GM23338 (cell line): ENCODE results near the gene AREL1. TPM values are rescaled to one million over a fixed set of nuclear protein-coding genes. Genes with fewer than 3 reads are reported as not detected.

Source experiments
- ATAC-seq: fragments of 200-7000 bp; cut with Tn5 transposase; 3 replicates; pipeline ENCODE4 v1.9.1; 2020
- DNase-seq: peaks from one replicate; pipeline ENCODE4 v3.0.0-alpha.2; 2015; ENCODE audit warnings: low spot score
- H2AFZ ChIP-seq: fragments of 200-600 bp; sonication (generic); 2 replicates; pipeline ENCODE4 v1.8.0; 2016; ENCODE audit warnings: antibody characterized with exemption, mild to moderate bottlenecking, moderate library complexity
- H3F3A ChIP-seq: fragments of 200-600 bp; sonication (generic); replicated peaks from 2 replicates; pipeline ENCODE4 v1.8.0; 2017; ENCODE audit warnings: antibody characterized with exemption, mixed run types, low read depth
- H3K27ac ChIP-seq: fragments of 200-600 bp; sonication (generic); 2 replicates; pipeline ENCODE4 v1.6.1; 2016; ENCODE audit warnings: low read depth
- H3K27me3 ChIP-seq: fragments of 200-600 bp; sonication (generic); 2 replicates; pipeline ENCODE4 v1.8.0; 2016; ENCODE audit warnings: mild to moderate bottlenecking, mixed run types, moderate library complexity; ENCODE audit not compliant: insufficient read depth
- H3K36me3 ChIP-seq: fragments of 200-600 bp; sonication (generic); 2 replicates; pipeline ENCODE4 v1.8.0; 2016; ENCODE audit warnings: mild to moderate bottlenecking; ENCODE audit not compliant: insufficient read depth
- H3K4me1 ChIP-seq: fragments of 200-600 bp; sonication (generic); 2 replicates; pipeline ENCODE4 v1.8.0; 2016; ENCODE audit warnings: mild to moderate bottlenecking, moderate library complexity; ENCODE audit not compliant: insufficient read depth
- H3K4me2 ChIP-seq: fragments of 200-600 bp; sonication (generic); 2 replicates; pipeline ENCODE4 v1.7.1; 2017; ENCODE audit warnings: mixed run types
- H3K4me3 ChIP-seq: fragments of 200-600 bp; sonication (generic); 2 replicates; pipeline ENCODE4 v1.6.1; 2016; ENCODE audit warnings: mixed run types
- H3K79me2 ChIP-seq: fragments of 200-600 bp; sonication (generic); replicated peaks from 2 replicates; pipeline ENCODE4 v1.8.0; 2017; ENCODE audit warnings: mild to moderate bottlenecking; ENCODE audit not compliant: insufficient read depth
- H3K9me2 ChIP-seq: fragments of 200-600 bp; sonication (generic); 2 replicates; pipeline ENCODE4 v1.8.0; 2017; ENCODE audit not compliant: insufficient read depth
- H4K20me1 ChIP-seq: fragments of 200-600 bp; sonication (generic); replicated peaks from 2 replicates; pipeline ENCODE4 v1.8.0; 2017; ENCODE audit warnings: mild to moderate bottlenecking; ENCODE audit not compliant: insufficient read depth
- H3K27ac Mint-ChIP-seq: 2 replicates; pipeline ENCODE4 v1.8.0; 2020; ENCODE audit warnings: inconsistent platforms, mild to moderate bottlenecking, moderate library complexity, mixed read lengths
- H3K27me3 Mint-ChIP-seq: 3 replicates; pipeline ENCODE4 v1.8.0; 2022; ENCODE audit warnings: low read depth, mild to moderate bottlenecking, moderate library complexity, mixed read lengths, inconsistent platforms; ENCODE audit not compliant: insufficient read depth, poor library complexity
- H3K36me3 Mint-ChIP-seq: 3 replicates; pipeline ENCODE4 v1.8.0; 2021; ENCODE audit warnings: low read depth, mild to moderate bottlenecking, inconsistent platforms, moderate library complexity, mixed read lengths
- H3K4me1 Mint-ChIP-seq: 3 replicates; pipeline ENCODE4 v1.8.0; 2020; ENCODE audit warnings: mild to moderate bottlenecking, inconsistent platforms, mixed read lengths
- H3K4me3 Mint-ChIP-seq: 3 replicates; pipeline ENCODE4 v1.8.0; 2021; ENCODE audit warnings: moderate library complexity, mild to moderate bottlenecking, inconsistent platforms, mixed read lengths
- H3K9me3 Mint-ChIP-seq: 3 replicates; pipeline ENCODE4 v1.8.0; 2020; ENCODE audit warnings: moderate library complexity, mild to moderate bottlenecking, inconsistent platforms, mixed read lengths
- CREB1 ChIP-seq: fragments of 250-450 bp; sonication (Bioruptor Pico); IDR thresholded peaks from 2 replicates; pipeline ENCODE4 v1.5.0; 2020; ENCODE audit warnings: low read depth, mild to moderate bottlenecking, moderate library complexity
- CTCF ChIP-seq, 2 experiments: fragments of 200-600 bp in 1 of 2; sonication (generic) in 1 of 2; conservative IDR thresholded peaks; 2 replicates each; pipeline versions ENCODE4 v1.5.1 to v1.6.1; 2016 to 2017; ENCODE audit warnings: antibody characterized with exemption in 2 of 2, low read depth in 2 of 2, mild to moderate bottlenecking in 2 of 2, moderate library complexity in 1 of 2
- EZH2phosphoT487 ChIP-seq: fragments of 200-600 bp; sonication (generic); IDR thresholded peaks from one replicate; pipeline ENCODE4 v1.8.1; 2018; ENCODE audit warnings: antibody characterized with exemption; ENCODE audit not compliant: unreplicated experiment
- JUNB ChIP-seq: IDR thresholded peaks from one replicate; pipeline ENCODE4 v1.6.1; 2016; ENCODE audit warnings: antibody characterized with exemption; ENCODE audit not compliant: unreplicated experiment
- NANOG ChIP-seq: IDR thresholded peaks from 2 replicates; pipeline ENCODE4 v1.6.1; 2016; ENCODE audit warnings: antibody characterized with exemption, borderline replicate concordance
- POLR2AphosphoS5 ChIP-seq: IDR thresholded peaks from 2 replicates; pipeline ENCODE4 v1.6.1; 2016; ENCODE audit warnings: antibody characterized with exemption, low read depth
- STAT1 ChIP-seq: IDR thresholded peaks from one replicate; pipeline ENCODE4 v1.6.1; 2016; ENCODE audit warnings: antibody characterized with exemption; ENCODE audit not compliant: unreplicated experiment
- ZNF114 ChIP-seq: fragments of 250-450 bp; sonication (Bioruptor Pico); IDR thresholded peaks from 2 replicates; pipeline ENCODE4 v1.5.0; 2020; ENCODE audit warnings: mild to moderate bottlenecking, moderate library complexity
- ZNF331 ChIP-seq: fragments of 250-450 bp; sonication (Bioruptor Pico); IDR thresholded peaks from 2 replicates; pipeline ENCODE4 v1.5.0; 2020; ENCODE audit warnings: low read depth, mild to moderate bottlenecking, moderate library complexity
- polyA plus RNA-seq: library from polyadenylated mRNA; unstranded; fragments of >200 nt; fragmentation: Nextera tagmentation; extraction: Ambion mirVana; gene quantifications from 2 replicates; pipeline ENCODE4 v1.2.1, GENCODE V29; 2016
- total RNA-seq: library from RNA; depleted of rRNA; stranded (reverse); fragments of >200 nt; shearing (Covaris generic); gene quantifications from 2 replicates; pipeline ENCODE4 v1.2.3, GENCODE V29; 2014
- TF ChIP-seq, protein P1 (sequence below): IDR thresholded peaks from 2 replicates; pipeline ENCODE4 v1.6.1; 2016; ENCODE audit warnings: antibody characterized with exemption
- TF ChIP-seq, protein P2 (sequence below): IDR thresholded peaks from one replicate; pipeline ENCODE4 v1.6.1; 2018; ENCODE audit warnings: antibody characterized with exemption; ENCODE audit not compliant: unreplicated experiment
- TF ChIP-seq, protein P3 (sequence below): fragments of 250-450 bp; sonication (Bioruptor Pico); IDR thresholded peaks from 2 replicates; pipeline ENCODE4 v1.5.0; 2020; ENCODE audit warnings: mild to moderate bottlenecking, moderate library complexity

Gene AREL1
- total and polyA plus RNA-seq, 2 experiments from 2014 or later: 7.5 to 23.6 TPM

DNA sequence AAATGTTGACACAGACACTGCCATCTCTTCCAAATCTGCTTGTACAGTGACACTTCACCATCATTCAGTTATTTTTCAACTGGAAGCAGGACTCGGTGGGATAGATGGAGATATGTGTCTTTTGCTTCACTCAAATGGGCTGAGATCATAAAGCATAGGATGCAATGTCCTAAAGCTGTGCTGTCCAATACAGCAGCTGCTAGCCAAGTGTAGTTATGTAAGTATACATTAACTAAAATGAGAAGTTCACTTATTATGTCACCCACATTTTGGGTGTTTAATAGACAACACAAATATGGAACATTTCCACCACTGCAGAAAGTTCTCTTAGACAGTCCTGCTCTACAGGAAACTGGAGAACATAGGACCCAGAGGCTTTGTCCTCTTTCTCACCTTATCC is 43.6 kb downstream of the AREL1 start:
- Histone ChIP-seq H3K36me3 (peaks cover 44% of the 10 kb centered on the region), H3K9me2 (no peaks in the 10 kb centered on the region)
- no peak overlapping the region for H3K4me3 Mint-ChIP-seq

More for the DNA sequence above, 43.6 kb downstream of the AREL1 start:
- Mint-ChIP-seq H3K36me3 (peaks cover 61% of the 10 kb centered on the region), H3K9me3 (no peaks in the 10 kb centered on the region), H3K27ac (no peak overlapping the region), H3K27me3 (no peaks in the 10 kb centered on the region), H3K4me1 (no peaks in the 10 kb centered on the region)
- Histone ChIP-seq H3K4me1 (no peaks in the 10 kb centered on the region), H2AFZ (no peak overlapping the region), H3F3A (no peaks in the 10 kb centered on the region), H3K4me2 (no peak overlapping the region), H3K79me2 (no peaks in the 10 kb centered on the region), H3K27ac (no peak overlapping the region), H3K4me3 (no peak overlapping the region), H4K20me1 (peaks cover 4% of the 10 kb centered on the region), H3K27me3 (no peaks in the 10 kb centered on the region)
- ATAC-seq (no peak), DNase-seq (no peak)
- TF ChIP-seq POLR2AphosphoS5: no peak
- TF ChIP-seq NANOG: no peak
- TF ChIP-seq JUNB: no peak
- TF ChIP-seq, protein P1, sequence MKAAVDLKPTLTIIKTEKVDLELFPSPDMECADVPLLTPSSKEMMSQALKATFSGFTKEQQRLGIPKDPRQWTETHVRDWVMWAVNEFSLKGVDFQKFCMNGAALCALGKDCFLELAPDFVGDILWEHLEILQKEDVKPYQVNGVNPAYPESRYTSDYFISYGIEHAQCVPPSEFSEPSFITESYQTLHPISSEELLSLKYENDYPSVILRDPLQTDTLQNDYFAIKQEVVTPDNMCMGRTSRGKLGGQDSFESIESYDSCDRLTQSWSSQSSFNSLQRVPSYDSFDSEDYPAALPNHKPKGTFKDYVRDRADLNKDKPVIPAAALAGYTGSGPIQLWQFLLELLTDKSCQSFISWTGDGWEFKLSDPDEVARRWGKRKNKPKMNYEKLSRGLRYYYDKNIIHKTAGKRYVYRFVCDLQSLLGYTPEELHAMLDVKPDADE: no peak
- no peak for TF ChIP-seq EZH2phosphoT487
- TF ChIP-seq ZNF331 (CRISPR knock-in tag): no peak
- no peak for TF ChIP-seq ZNF114 (CRISPR knock-in tag)
- TF ChIP-seq CREB1 (CRISPR knock-in tag): no peak
- TF ChIP-seq, protein P2, sequence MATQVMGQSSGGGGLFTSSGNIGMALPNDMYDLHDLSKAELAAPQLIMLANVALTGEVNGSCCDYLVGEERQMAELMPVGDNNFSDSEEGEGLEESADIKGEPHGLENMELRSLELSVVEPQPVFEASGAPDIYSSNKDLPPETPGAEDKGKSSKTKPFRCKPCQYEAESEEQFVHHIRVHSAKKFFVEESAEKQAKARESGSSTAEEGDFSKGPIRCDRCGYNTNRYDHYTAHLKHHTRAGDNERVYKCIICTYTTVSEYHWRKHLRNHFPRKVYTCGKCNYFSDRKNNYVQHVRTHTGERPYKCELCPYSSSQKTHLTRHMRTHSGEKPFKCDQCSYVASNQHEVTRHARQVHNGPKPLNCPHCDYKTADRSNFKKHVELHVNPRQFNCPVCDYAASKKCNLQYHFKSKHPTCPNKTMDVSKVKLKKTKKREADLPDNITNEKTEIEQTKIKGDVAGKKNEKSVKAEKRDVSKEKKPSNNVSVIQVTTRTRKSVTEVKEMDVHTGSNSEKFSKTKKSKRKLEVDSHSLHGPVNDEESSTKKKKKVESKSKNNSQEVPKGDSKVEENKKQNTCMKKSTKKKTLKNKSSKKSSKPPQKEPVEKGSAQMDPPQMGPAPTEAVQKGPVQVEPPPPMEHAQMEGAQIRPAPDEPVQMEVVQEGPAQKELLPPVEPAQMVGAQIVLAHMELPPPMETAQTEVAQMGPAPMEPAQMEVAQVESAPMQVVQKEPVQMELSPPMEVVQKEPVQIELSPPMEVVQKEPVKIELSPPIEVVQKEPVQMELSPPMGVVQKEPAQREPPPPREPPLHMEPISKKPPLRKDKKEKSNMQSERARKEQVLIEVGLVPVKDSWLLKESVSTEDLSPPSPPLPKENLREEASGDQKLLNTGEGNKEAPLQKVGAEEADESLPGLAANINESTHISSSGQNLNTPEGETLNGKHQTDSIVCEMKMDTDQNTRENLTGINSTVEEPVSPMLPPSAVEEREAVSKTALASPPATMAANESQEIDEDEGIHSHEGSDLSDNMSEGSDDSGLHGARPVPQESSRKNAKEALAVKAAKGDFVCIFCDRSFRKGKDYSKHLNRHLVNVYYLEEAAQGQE: no peak
- TF ChIP-seq, protein P3, sequence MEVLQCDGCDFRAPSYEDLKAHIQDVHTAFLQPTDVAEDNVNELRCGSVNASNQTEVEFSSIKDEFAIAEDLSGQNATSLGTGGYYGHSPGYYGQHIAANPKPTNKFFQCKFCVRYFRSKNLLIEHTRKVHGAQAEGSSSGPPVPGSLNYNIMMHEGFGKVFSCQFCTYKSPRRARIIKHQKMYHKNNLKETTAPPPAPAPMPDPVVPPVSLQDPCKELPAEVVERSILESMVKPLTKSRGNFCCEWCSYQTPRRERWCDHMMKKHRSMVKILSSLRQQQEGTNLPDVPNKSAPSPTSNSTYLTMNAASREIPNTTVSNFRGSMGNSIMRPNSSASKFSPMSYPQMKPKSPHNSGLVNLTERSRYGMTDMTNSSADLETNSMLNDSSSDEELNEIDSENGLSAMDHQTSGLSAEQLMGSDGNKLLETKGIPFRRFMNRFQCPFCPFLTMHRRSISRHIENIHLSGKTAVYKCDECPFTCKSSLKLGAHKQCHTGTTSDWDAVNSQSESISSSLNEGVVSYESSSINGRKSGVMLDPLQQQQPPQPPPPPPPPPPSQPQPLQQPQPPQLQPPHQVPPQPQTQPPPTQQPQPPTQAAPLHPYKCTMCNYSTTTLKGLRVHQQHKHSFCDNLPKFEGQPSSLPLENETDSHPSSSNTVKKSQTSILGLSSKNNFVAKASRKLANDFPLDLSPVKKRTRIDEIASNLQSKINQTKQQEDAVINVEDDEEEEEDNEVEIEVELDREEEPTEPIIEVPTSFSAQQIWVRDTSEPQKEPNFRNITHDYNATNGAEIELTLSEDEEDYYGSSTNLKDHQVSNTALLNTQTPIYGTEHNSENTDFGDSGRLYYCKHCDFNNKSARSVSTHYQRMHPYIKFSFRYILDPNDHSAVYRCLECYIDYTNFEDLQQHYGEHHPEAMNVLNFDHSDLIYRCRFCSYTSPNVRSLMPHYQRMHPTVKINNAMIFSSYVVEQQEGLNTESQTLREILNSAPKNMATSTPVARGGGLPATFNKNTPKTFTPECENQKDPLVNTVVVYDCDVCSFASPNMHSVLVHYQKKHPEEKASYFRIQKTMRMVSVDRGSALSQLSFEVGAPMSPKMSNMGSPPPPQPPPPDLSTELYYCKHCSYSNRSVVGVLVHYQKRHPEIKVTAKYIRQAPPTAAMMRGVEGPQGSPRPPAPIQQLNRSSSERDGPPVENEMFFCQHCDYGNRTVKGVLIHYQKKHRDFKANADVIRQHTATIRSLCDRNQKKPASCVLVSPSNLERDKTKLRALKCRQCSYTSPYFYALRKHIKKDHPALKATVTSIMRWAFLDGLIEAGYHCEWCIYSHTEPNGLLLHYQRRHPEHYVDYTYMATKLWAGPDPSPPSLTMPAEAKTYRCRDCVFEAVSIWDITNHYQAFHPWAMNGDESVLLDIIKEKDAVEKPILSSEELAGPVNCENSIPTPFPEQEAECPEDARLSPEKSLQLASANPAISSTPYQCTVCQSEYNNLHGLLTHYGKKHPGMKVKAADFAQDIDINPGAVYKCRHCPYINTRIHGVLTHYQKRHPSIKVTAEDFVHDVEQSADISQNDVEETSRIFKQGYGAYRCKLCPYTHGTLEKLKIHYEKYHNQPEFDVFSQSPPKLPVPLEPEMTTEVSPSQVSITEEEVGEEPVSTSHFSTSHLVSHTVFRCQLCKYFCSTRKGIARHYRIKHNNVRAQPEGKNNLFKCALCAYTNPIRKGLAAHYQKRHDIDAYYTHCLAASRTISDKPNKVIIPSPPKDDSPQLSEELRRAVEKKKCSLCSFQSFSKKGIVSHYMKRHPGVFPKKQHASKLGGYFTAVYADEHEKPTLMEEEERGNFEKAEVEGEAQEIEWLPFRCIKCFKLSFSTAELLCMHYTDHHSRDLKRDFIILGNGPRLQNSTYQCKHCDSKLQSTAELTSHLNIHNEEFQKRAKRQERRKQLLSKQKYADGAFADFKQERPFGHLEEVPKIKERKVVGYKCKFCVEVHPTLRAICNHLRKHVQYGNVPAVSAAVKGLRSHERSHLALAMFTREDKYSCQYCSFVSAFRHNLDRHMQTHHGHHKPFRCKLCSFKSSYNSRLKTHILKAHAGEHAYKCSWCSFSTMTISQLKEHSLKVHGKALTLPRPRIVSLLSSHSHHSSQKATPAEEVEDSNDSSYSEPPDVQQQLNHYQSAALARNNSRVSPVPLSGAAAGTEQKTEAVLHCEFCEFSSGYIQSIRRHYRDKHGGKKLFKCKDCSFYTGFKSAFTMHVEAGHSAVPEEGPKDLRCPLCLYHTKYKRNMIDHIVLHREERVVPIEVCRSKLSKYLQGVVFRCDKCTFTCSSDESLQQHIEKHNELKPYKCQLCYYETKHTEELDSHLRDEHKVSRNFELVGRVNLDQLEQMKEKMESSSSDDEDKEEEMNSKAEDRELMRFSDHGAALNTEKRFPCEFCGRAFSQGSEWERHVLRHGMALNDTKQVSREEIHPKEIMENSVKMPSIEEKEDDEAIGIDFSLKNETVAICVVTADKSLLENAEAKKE (CRISPR knock-in tag): no peak
- no peak for TF ChIP-seq STAT1
- no peak for TF ChIP-seq CTCF (conservative IDR thresholded peaks at IDR 0.05; ENCODE audit: low read depth in 2 of 2)
